Measurements from ENCODE around the gene ARHGEF1.

The ARHGEF1 gene

GRCh38 chr19:41917676-41918075 lies 34.7 kb downstream of the ARHGEF1 start:
- TF ChIP-seq CTCF (IDR thresholded peaks at IDR 0.05; ENCODE audit: insufficient read depth, low read length, missing control alignments), result no peak
- POLR2A ChIA-PET, result no interaction called here
- CTCF ChIA-PET, result no interaction called here
- no peak for DNase-seq (ENCODE audit: low read depth, low spot score)
- H3K4me3 ChIP-seq (ENCODE audit: low read depth, low read length), result no peak overlapping the region

- DNase-seq (ENCODE audit: low read depth, low spot score), result no peak
- CTCF ChIA-PET, result no interaction called here
- POLR2A ChIA-PET, result no interaction called here
- TF ChIP-seq CTCF (IDR thresholded peaks at IDR 0.05; ENCODE audit: insufficient read depth, low read length, missing control alignments), result no peak
- no peak overlapping the region for H3K4me3 ChIP-seq (ENCODE audit: low read depth, low read length)
These were observed 35.1 kb downstream of the ARHGEF1 start for GRCh38 chr19:41918095-41918494.

GRCh38 chr19:41918653-41919244 lies 35.8 kb downstream of the ARHGEF1 start:
- POLR2A ChIA-PET, result no interaction called here
- no peak overlapping the region for H3K4me3 ChIP-seq (ENCODE audit: low read depth, low read length)
- CTCF ChIA-PET, result interaction anchor here (1.2 to 1.5 kb wide), 2 partner anchors 16 to 18 kb away, joined by 4 to 5 read pairs; no protein-coding TSS in a partner anchor
- no peak for DNase-seq (ENCODE audit: low read depth, low spot score)
- TF ChIP-seq CTCF (IDR thresholded peaks at IDR 0.05; ENCODE audit: insufficient read depth, low read length, missing control alignments), result no peak

GRCh38 chr19:41919948-41920712 lies 37.1 kb downstream of the ARHGEF1 start:
- DNase-seq (ENCODE audit: low read depth, low spot score), result no peak
- POLR2A ChIA-PET, result no interaction called here
- no peak overlapping the region for H3K4me3 ChIP-seq (ENCODE audit: low read depth, low read length)
- CTCF ChIA-PET, result interaction anchor here (1.2 to 1.5 kb wide), 2 partner anchors 15 to 17 kb away, joined by 4 to 5 read pairs; no protein-coding TSS in a partner anchor
- TF ChIP-seq CTCF (IDR thresholded peaks at IDR 0.05; ENCODE audit: insufficient read depth, low read length, missing control alignments), result no peak

- no peak for TF ChIP-seq CTCF (IDR thresholded peaks at IDR 0.05; ENCODE audit: insufficient read depth, low read length, missing control alignments)
- POLR2A ChIA-PET, result no interaction called here
- CTCF ChIA-PET, result interaction anchor here (1.2 kb wide), 1 partner anchor 13 kb away, joined by 5 read pairs; no protein-coding TSS in a partner anchor
- no peak for DNase-seq (ENCODE audit: low read depth, low spot score)
- H3K4me3 ChIP-seq (ENCODE audit: low read depth, low read length), result no peak overlapping the region
These were observed 38.0 kb downstream of the ARHGEF1 start for GRCh38 chr19:41920882-41921576.
